A673 (cell line): ENCODE measurements around the gene ZMAT3. TPM values are rescaled to one million over a fixed set of nuclear protein-coding genes. Genes with fewer than 3 reads are reported as not detected.
A peak's percentile ranks its signal among the peaks of the same experiment; 100 is the strongest.

Experiments used
- BruUV-seq: library from RNA; stranded (reverse); fragments of 400-500 nt; replicated peaks from 2 replicates; lab custom pipeline; 2021; lab: Mats Ljungman, UMichigan
- CTCF ChIA-PET: fragments of 300-600 bp; sonication (Branson Sonifier 250); formaldehyde crosslinking; loops from one replicate; lab custom pipeline; 2022; ENCODE audit warnings: antibody characterized with exemption; lab: Charles Lee
- POLR2A ChIA-PET: fragments of 300-600 bp; sonication (Branson Sonifier 250); formaldehyde crosslinking; loops from one replicate; lab custom pipeline; 2022; ENCODE audit warnings: antibody characterized with exemption; ENCODE audit not compliant: low non-redundant PET; lab: Charles Lee
- DNase-seq: peaks from one replicate; pipeline ENCODE4 v3.0.0-alpha.2; 2015; ENCODE audit warnings: low spot score
- H3K27ac ChIP-seq: fragments of 200-600 bp; sonication (generic); 2 replicates; pipeline ENCODE4 v1.5.1; 2016; ENCODE audit warnings: mixed run types, low read depth, mild to moderate bottlenecking, mixed read lengths, antibody characterized with exemption, low read length; ENCODE audit not compliant: poor library complexity, severe bottlenecking
- H3K27me3 ChIP-seq: fragments of 200-600 bp; sonication (generic); replicated peaks from 2 replicates; pipeline ENCODE4 v1.6.1; 2017; ENCODE audit warnings: mixed run types, low read depth, mild to moderate bottlenecking, mixed read lengths, antibody characterized with exemption, low read length; ENCODE audit not compliant: insufficient read depth, poor library complexity
- H3K36me3 ChIP-seq: fragments of 200-600 bp; sonication (generic); 2 replicates; pipeline ENCODE4 v1.6.1; 2016; ENCODE audit warnings: mixed run types, mild to moderate bottlenecking, mixed read lengths, antibody characterized with exemption, low read length; ENCODE audit not compliant: insufficient read depth, poor library complexity, severe bottlenecking
- H3K4me1 ChIP-seq: fragments of 200-600 bp; sonication (generic); 2 replicates; pipeline ENCODE4 v1.6.1; 2017; ENCODE audit warnings: mixed run types, mild to moderate bottlenecking, mixed read lengths, antibody characterized with exemption, low read length; ENCODE audit not compliant: insufficient read depth, poor library complexity, severe bottlenecking
- H3K4me3 ChIP-seq: fragments of 200-600 bp; sonication (generic); 2 replicates; pipeline ENCODE4 v1.5.1; 2016; ENCODE audit warnings: low read depth, mixed run types, mild to moderate bottlenecking, mixed read lengths, low read length; ENCODE audit not compliant: poor library complexity, severe bottlenecking
- H3K9me3 ChIP-seq: fragments of 200-600 bp; sonication (generic); 2 replicates; pipeline ENCODE4 v1.6.1; 2016; ENCODE audit warnings: mixed run types, low read depth, mild to moderate bottlenecking, mixed read lengths, antibody characterized with exemption, low read length; ENCODE audit not compliant: poor library complexity, severe bottlenecking
- CTCF ChIP-seq: fragments of 300-800, 200-600 bp; sonication (generic); conservative IDR thresholded peaks from 2 replicates; pipeline ENCODE4 v1.5.1; 2017; ENCODE audit warnings: low read depth, mild to moderate bottlenecking, antibody characterized with exemption, low read length, moderate library complexity, mixed read lengths
- EZH2 ChIP-seq: fragments of 200-600 bp; sonication (generic); IDR thresholded peaks from 2 replicates; pipeline ENCODE4 v1.6.1; 2017; ENCODE audit warnings: borderline replicate concordance, low read depth, mild to moderate bottlenecking, mixed read lengths, antibody characterized with exemption, low read length; ENCODE audit not compliant: poor library complexity, severe bottlenecking
- intact Hi-C: fragments of 100-400 bp; cut with micrococcal nuclease; formaldehyde crosslinking; loops from one replicate; pipeline ENCODE4 v1.10.0; 2022; ENCODE audit not compliant: unreplicated experiment
- total RNA-seq: library from RNA; stranded (reverse); gene quantifications from 2 replicates; pipeline ENCODE4 v1.2.3, GENCODE V29; 2021

ZMAT3 gene
- total RNA-seq, 1 experiment from 2014 or later = 8.6 TPM

GRCh38 chr3:179018808-179019207 lies 52.8 kb downstream of the ZMAT3 start:
- ChIA-PET CTCF (interaction anchor here (1.1 kb wide), 1 partner anchor 297 kb away, joined by 3 read pairs; no protein-coding TSS in a partner anchor), POLR2A (no interaction called here)
- no TSS peak for BruUV-seq

GRCh38 chr3:179016979-179017670 lies 54.5 kb downstream of the ZMAT3 start:
- ChIA-PET CTCF (interaction anchor here (1.5 kb wide), 1 partner anchor 304 kb away, joined by 4 read pairs; no protein-coding TSS in a partner anchor), POLR2A (no interaction called here)
- no peaks in the 10 kb centered on the region for H3K27me3 ChIP-seq
- peaks cover 29% of the 10 kb centered on the region for H3K4me1 ChIP-seq
- BruUV-seq = no TSS peak
- peak overlapping the region; percentile 15 for H3K4me3 ChIP-seq
- DNase-seq = peak; percentile 10
- no peak overlapping the region for H3K27ac ChIP-seq
- TF ChIP-seq EZH2 (no peak), CTCF (no peak)
- intact Hi-C loops = loop anchor here (5.0 kb wide), 1 partner anchor 545 kb away; the partner anchor contains the start of gene ACTL6A
- no peaks in the 10 kb centered on the region for H3K9me3 ChIP-seq
- no peaks in the 10 kb centered on the region for H3K36me3 ChIP-seq

More at GRCh38 chr3:179018808-179019207, 52.8 kb downstream of the ZMAT3 start:
- no peak for TF ChIP-seq CTCF
- no peak for TF ChIP-seq EZH2
- intact Hi-C loops = loop anchor here (5.0 kb wide), 1 partner anchor 543 kb away; the partner anchor contains the start of gene ACTL6A
- no peak overlapping the region for H3K27ac ChIP-seq
- no peak overlapping the region for H3K4me3 ChIP-seq
- H3K27me3 ChIP-seq = no peaks in the 10 kb centered on the region
- H3K4me1 ChIP-seq = peaks cover 29% of the 10 kb centered on the region
- H3K9me3 ChIP-seq = no peaks in the 10 kb centered on the region
- DNase-seq = no peak
- H3K36me3 ChIP-seq = no peaks in the 10 kb centered on the region

GRCh38 chr3:179015551-179016020 lies 56.0 kb downstream of the ZMAT3 start:
- Histone ChIP-seq H3K4me1 (peaks cover 29% of the 10 kb centered on the region), H3K27ac (no peak overlapping the region), H3K27me3 (no peaks in the 10 kb centered on the region), H3K4me3 (no peak overlapping the region), H3K36me3 (no peaks in the 10 kb centered on the region), H3K9me3 (no peaks in the 10 kb centered on the region)
- peak; percentile 86 for DNase-seq
- no TSS peak for BruUV-seq
- ChIA-PET CTCF (interaction anchor here (0.8 to 1.5 kb wide), 3 partner anchors 12 to 305 kb away, joined by 3 to 9 read pairs (median 4); no protein-coding TSS in a partner anchor), POLR2A (no interaction called here)
- intact Hi-C loops = loop anchor here (1.0 to 5.0 kb wide), 4 partner anchors 132 to 547 kb away; partner anchors contain the start of gene ACTL6A
- TF ChIP-seq CTCF (peak; percentile 87), EZH2 (no peak)
